AG09319 (cell line): Measurements from ENCODE around the gene SLC66A3.

Experiments
- DNase-seq: peaks from one replicate; pipeline ENCODE4 v3.0.0-alpha.2; 2010; ENCODE audit warnings: low read depth; ENCODE audit errors: extremely low read depth
- TF ChIP-seq, protein P1 (sequence below): IDR thresholded peaks from 2 replicates; pipeline ENCODE4 v1.5.1; 2011; ENCODE audit warnings: low read depth, mild to moderate bottlenecking, inconsistent platforms, low read length, moderate library complexity

The SLC66A3 gene

GRCh38 chr2:11227595-11227994 is 72.3 kb downstream of the SLC66A3 start:
- TF ChIP-seq, protein P1, sequence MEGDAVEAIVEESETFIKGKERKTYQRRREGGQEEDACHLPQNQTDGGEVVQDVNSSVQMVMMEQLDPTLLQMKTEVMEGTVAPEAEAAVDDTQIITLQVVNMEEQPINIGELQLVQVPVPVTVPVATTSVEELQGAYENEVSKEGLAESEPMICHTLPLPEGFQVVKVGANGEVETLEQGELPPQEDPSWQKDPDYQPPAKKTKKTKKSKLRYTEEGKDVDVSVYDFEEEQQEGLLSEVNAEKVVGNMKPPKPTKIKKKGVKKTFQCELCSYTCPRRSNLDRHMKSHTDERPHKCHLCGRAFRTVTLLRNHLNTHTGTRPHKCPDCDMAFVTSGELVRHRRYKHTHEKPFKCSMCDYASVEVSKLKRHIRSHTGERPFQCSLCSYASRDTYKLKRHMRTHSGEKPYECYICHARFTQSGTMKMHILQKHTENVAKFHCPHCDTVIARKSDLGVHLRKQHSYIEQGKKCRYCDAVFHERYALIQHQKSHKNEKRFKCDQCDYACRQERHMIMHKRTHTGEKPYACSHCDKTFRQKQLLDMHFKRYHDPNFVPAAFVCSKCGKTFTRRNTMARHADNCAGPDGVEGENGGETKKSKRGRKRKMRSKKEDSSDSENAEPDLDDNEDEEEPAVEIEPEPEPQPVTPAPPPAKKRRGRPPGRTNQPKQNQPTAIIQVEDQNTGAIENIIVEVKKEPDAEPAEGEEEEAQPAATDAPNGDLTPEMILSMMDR: no peak

More at GRCh38 chr2:11227595-11227994, 72.3 kb downstream of the SLC66A3 start:
- DNase-seq: no peak
